A172 (cell line): ENCODE data around the gene BMP10. TPM values are rescaled to one million over a fixed set of nuclear protein-coding genes. Genes with fewer than 3 reads are reported as not detected.
"Not testable (repeated sequence)": the region's sequence is repeated elsewhere in the genome, so short reads cannot be mapped to it uniquely, and the experiment has no call there.

Experiments used
- DNase-seq: peaks from one replicate; pipeline ENCODE4 v3.0.0-alpha.2; 2015; ENCODE audit warnings: low spot score
- total RNA-seq: library from RNA; depleted of rRNA; stranded (reverse); fragments of >200 nt; shearing (Covaris generic); gene quantifications from 2 replicates; pipeline ENCODE4 v1.2.3, GENCODE V29; 2014

BMP10 gene
- total RNA-seq, 1 experiment from 2014 or later: not detected

GRCh38 chr2:68895981-68896380, 24.8 kb upstream of the BMP10 start:
- DNase-seq: not testable (repeated sequence)

- peak; percentile 98 for DNase-seq
These were observed 18.3 kb upstream of the BMP10 start for GRCh38 chr2:68889500-68889899.

- no peak for DNase-seq
These were observed 17.8 kb upstream of the BMP10 start for GRCh38 chr2:68889021-68889420.

GRCh38 chr2:68888038-68888704, 17.0 kb upstream of the BMP10 start:
- no peak for DNase-seq

- no peak for DNase-seq
These were observed 14.5 kb upstream of the BMP10 start for GRCh38 chr2:68885811-68886075.

- DNase-seq: no peak
These were observed 14.0 kb upstream of the BMP10 start for GRCh38 chr2:68885074-68885810.

GRCh38 chr2:68880213-68880612, 9.0 kb upstream of the BMP10 start:
- DNase-seq: peak; percentile 24

GRCh38 chr2:68879296-68879695, 8.1 kb upstream of the BMP10 start:
- peak; percentile 50 for DNase-seq

GRCh38 chr2:68878753-68879152, 7.6 kb upstream of the BMP10 start:
- peak; percentile 23 for DNase-seq

- DNase-seq: no peak
These were observed 7.0 kb upstream of the BMP10 start for GRCh38 chr2:68878071-68878711.

GRCh38 chr2:68877079-68877772, 6.0 kb upstream of the BMP10 start:
- no peak for DNase-seq

GRCh38 chr2:68870215-68870614, 982 bp downstream of the BMP10 start:
- DNase-seq: peak; percentile 81

GRCh38 chr2:68865108-68865507, 6.1 kb downstream of the BMP10 start:
- no peak for DNase-seq

GRCh38 chr2:68863996-68864395, 7.2 kb downstream of the BMP10 start:
- no peak for DNase-seq

GRCh38 chr2:68862889-68863288, 8.3 kb downstream of the BMP10 start:
- DNase-seq: no peak

GRCh38 chr2:68861330-68861729, 9.9 kb downstream of the BMP10 start:
- no peak for DNase-seq

GRCh38 chr2:68860111-68860510, 11.1 kb downstream of the BMP10 start:
- no peak for DNase-seq

GRCh38 chr2:68857855-68858456, 13.2 kb downstream of the BMP10 start:
- no peak for DNase-seq

- DNase-seq: no peak
These were observed 13.9 kb downstream of the BMP10 start for GRCh38 chr2:68857202-68857845.

GRCh38 chr2:68855550-68855949, 15.6 kb downstream of the BMP10 start:
- no peak for DNase-seq

GRCh38 chr2:68854476-68854875, 16.7 kb downstream of the BMP10 start:
- DNase-seq: no peak

GRCh38 chr2:68853915-68854314, 17.3 kb downstream of the BMP10 start:
- DNase-seq: no peak
